GM23338 (cell line): ENCODE measurements around the gene PRKAG1. TPM values are rescaled to one million over a fixed set of nuclear protein-coding genes. Genes with fewer than 3 reads are reported as not detected.

Experiments
- ATAC-seq: fragments of 200-7000 bp; cut with Tn5 transposase; 3 replicates; pipeline ENCODE4 v1.9.1; 2020
- DNase-seq: peaks from one replicate; pipeline ENCODE4 v3.0.0-alpha.2; 2015; ENCODE audit warnings: low spot score
- H2AFZ ChIP-seq: fragments of 200-600 bp; sonication (generic); 2 replicates; pipeline ENCODE4 v1.8.0; 2016; ENCODE audit warnings: antibody characterized with exemption, mild to moderate bottlenecking, moderate library complexity
- H3F3A ChIP-seq: fragments of 200-600 bp; sonication (generic); replicated peaks from 2 replicates; pipeline ENCODE4 v1.8.0; 2017; ENCODE audit warnings: antibody characterized with exemption, mixed run types, low read depth
- H3K27ac ChIP-seq: fragments of 200-600 bp; sonication (generic); 2 replicates; pipeline ENCODE4 v1.6.1; 2016; ENCODE audit warnings: low read depth
- H3K27me3 ChIP-seq: fragments of 200-600 bp; sonication (generic); 2 replicates; pipeline ENCODE4 v1.8.0; 2016; ENCODE audit warnings: mild to moderate bottlenecking, mixed run types, moderate library complexity; ENCODE audit not compliant: insufficient read depth
- H3K36me3 ChIP-seq: fragments of 200-600 bp; sonication (generic); 2 replicates; pipeline ENCODE4 v1.8.0; 2016; ENCODE audit warnings: mild to moderate bottlenecking; ENCODE audit not compliant: insufficient read depth
- H3K4me1 ChIP-seq: fragments of 200-600 bp; sonication (generic); 2 replicates; pipeline ENCODE4 v1.8.0; 2016; ENCODE audit warnings: mild to moderate bottlenecking, moderate library complexity; ENCODE audit not compliant: insufficient read depth
- H3K4me2 ChIP-seq: fragments of 200-600 bp; sonication (generic); 2 replicates; pipeline ENCODE4 v1.7.1; 2017; ENCODE audit warnings: mixed run types
- H3K4me3 ChIP-seq: fragments of 200-600 bp; sonication (generic); 2 replicates; pipeline ENCODE4 v1.6.1; 2016; ENCODE audit warnings: mixed run types
- H3K79me2 ChIP-seq: fragments of 200-600 bp; sonication (generic); replicated peaks from 2 replicates; pipeline ENCODE4 v1.8.0; 2017; ENCODE audit warnings: mild to moderate bottlenecking; ENCODE audit not compliant: insufficient read depth
- H3K9me2 ChIP-seq: fragments of 200-600 bp; sonication (generic); 2 replicates; pipeline ENCODE4 v1.8.0; 2017; ENCODE audit not compliant: insufficient read depth
- H4K20me1 ChIP-seq: fragments of 200-600 bp; sonication (generic); replicated peaks from 2 replicates; pipeline ENCODE4 v1.8.0; 2017; ENCODE audit warnings: mild to moderate bottlenecking; ENCODE audit not compliant: insufficient read depth
- H3K27ac Mint-ChIP-seq: 2 replicates; pipeline ENCODE4 v1.8.0; 2020; ENCODE audit warnings: inconsistent platforms, mild to moderate bottlenecking, moderate library complexity, mixed read lengths
- H3K27me3 Mint-ChIP-seq: 3 replicates; pipeline ENCODE4 v1.8.0; 2022; ENCODE audit warnings: low read depth, mild to moderate bottlenecking, moderate library complexity, mixed read lengths, inconsistent platforms; ENCODE audit not compliant: insufficient read depth, poor library complexity
- H3K36me3 Mint-ChIP-seq: 3 replicates; pipeline ENCODE4 v1.8.0; 2021; ENCODE audit warnings: low read depth, mild to moderate bottlenecking, inconsistent platforms, moderate library complexity, mixed read lengths
- H3K4me1 Mint-ChIP-seq: 3 replicates; pipeline ENCODE4 v1.8.0; 2020; ENCODE audit warnings: mild to moderate bottlenecking, inconsistent platforms, mixed read lengths
- H3K4me3 Mint-ChIP-seq: 3 replicates; pipeline ENCODE4 v1.8.0; 2021; ENCODE audit warnings: moderate library complexity, mild to moderate bottlenecking, inconsistent platforms, mixed read lengths
- H3K9me3 Mint-ChIP-seq: 3 replicates; pipeline ENCODE4 v1.8.0; 2020; ENCODE audit warnings: moderate library complexity, mild to moderate bottlenecking, inconsistent platforms, mixed read lengths
- CREB1 ChIP-seq: fragments of 250-450 bp; sonication (Bioruptor Pico); IDR thresholded peaks from 2 replicates; pipeline ENCODE4 v1.5.0; 2020; ENCODE audit warnings: low read depth, mild to moderate bottlenecking, moderate library complexity
- CTCF ChIP-seq, 2 experiments: fragments of 200-600 bp in 1 of 2; sonication (generic) in 1 of 2; conservative IDR thresholded peaks; 2 replicates each; pipeline versions ENCODE4 v1.5.1 to v1.6.1; 2016 to 2017; ENCODE audit warnings: antibody characterized with exemption in 2 of 2, low read depth in 2 of 2, mild to moderate bottlenecking in 2 of 2, moderate library complexity in 1 of 2
- EZH2 ChIP-seq: fragments of 200-600 bp; sonication (generic); IDR thresholded peaks from one replicate; pipeline ENCODE4 v1.8.0; 2017; ENCODE audit warnings: antibody characterized with exemption, mild to moderate bottlenecking, low read depth; ENCODE audit not compliant: unreplicated experiment
- JUNB ChIP-seq: IDR thresholded peaks from one replicate; pipeline ENCODE4 v1.6.1; 2016; ENCODE audit warnings: antibody characterized with exemption; ENCODE audit not compliant: unreplicated experiment
- NANOG ChIP-seq: IDR thresholded peaks from 2 replicates; pipeline ENCODE4 v1.6.1; 2016; ENCODE audit warnings: antibody characterized with exemption, borderline replicate concordance
- POLR2AphosphoS5 ChIP-seq: IDR thresholded peaks from 2 replicates; pipeline ENCODE4 v1.6.1; 2016; ENCODE audit warnings: antibody characterized with exemption, low read depth
- STAT1 ChIP-seq: IDR thresholded peaks from one replicate; pipeline ENCODE4 v1.6.1; 2016; ENCODE audit warnings: antibody characterized with exemption; ENCODE audit not compliant: unreplicated experiment
- ZNF114 ChIP-seq: fragments of 250-450 bp; sonication (Bioruptor Pico); IDR thresholded peaks from 2 replicates; pipeline ENCODE4 v1.5.0; 2020; ENCODE audit warnings: mild to moderate bottlenecking, moderate library complexity
- ZNF462 ChIP-seq: fragments of 250-450 bp; sonication (Bioruptor Pico); IDR thresholded peaks from 2 replicates; pipeline ENCODE4 v1.5.0; 2020; ENCODE audit warnings: mild to moderate bottlenecking, moderate library complexity
- polyA plus RNA-seq: library from polyadenylated mRNA; unstranded; fragments of >200 nt; fragmentation: Nextera tagmentation; extraction: Ambion mirVana; gene quantifications from 2 replicates; pipeline ENCODE4 v1.2.1, GENCODE V29; 2016
- total RNA-seq: library from RNA; depleted of rRNA; stranded (reverse); fragments of >200 nt; shearing (Covaris generic); gene quantifications from 2 replicates; pipeline ENCODE4 v1.2.3, GENCODE V29; 2014
- TF ChIP-seq, protein P1 (sequence below): IDR thresholded peaks from 2 replicates; pipeline ENCODE4 v1.6.1; 2016; ENCODE audit warnings: antibody characterized with exemption

The PRKAG1 gene
- total and polyA plus RNA-seq, 2 experiments from 2014 or later: 19.9 to 35.4 TPM

- Histone ChIP-seq H4K20me1 (peaks cover 33% of the 10 kb centered on the region), H3K4me1 (no peaks in the 10 kb centered on the region), H2AFZ (no peak overlapping the region), H3K36me3 (peaks cover 48% of the 10 kb centered on the region), H3K4me2 (no peak overlapping the region), H3F3A (no peaks in the 10 kb centered on the region), H3K4me3 (no peak overlapping the region), H3K9me2 (no peaks in the 10 kb centered on the region), H3K79me2 (no peaks in the 10 kb centered on the region), H3K27me3 (no peaks in the 10 kb centered on the region), H3K27ac (no peak overlapping the region)
- H3K4me3 Mint-ChIP-seq: no peak overlapping the region
- H3K36me3 Mint-ChIP-seq: peaks cover 94% of the 10 kb centered on the region
- TF ChIP-seq EZH2: no peak
- TF ChIP-seq CTCF (conservative IDR thresholded peaks at IDR 0.05; ENCODE audit: low read depth in 2 of 2): peak; percentile 77 to 93
- TF ChIP-seq POLR2AphosphoS5: no peak
- peak; percentile 91 for ATAC-seq
- H3K4me1 Mint-ChIP-seq: no peaks in the 10 kb centered on the region; the same call in 2 of the 3 replicates
- H3K27ac Mint-ChIP-seq: no peak overlapping the region
- no peaks in the 10 kb centered on the region; the same call in 2 of the 3 replicates for H3K9me3 Mint-ChIP-seq
- DNase-seq: peak; percentile 82
- peaks cover 14% of the 10 kb centered on the region for H3K27me3 Mint-ChIP-seq
Measured at GRCh38 chr12:49043856-49044258, 25.3 kb upstream of the PRKAG1 start.

GRCh38 chr12:49043241-49043640 lies 24.7 kb upstream of the PRKAG1 start:
- Mint-ChIP-seq H3K4me1 (no peaks in the 10 kb centered on the region; the same call in 2 of the 3 replicates), H3K27me3 (peaks cover 14% of the 10 kb centered on the region), H3K9me3 (no peaks in the 10 kb centered on the region; the same call in 2 of the 3 replicates), H3K27ac (no peak overlapping the region), H3K36me3 (peaks cover 94% of the 10 kb centered on the region), H3K4me3 (no peak overlapping the region)
- Histone ChIP-seq H3K4me2 (no peak overlapping the region), H3K9me2 (no peaks in the 10 kb centered on the region), H4K20me1 (peaks cover 28% of the 10 kb centered on the region), H3K4me3 (no peak overlapping the region), H3K4me1 (no peaks in the 10 kb centered on the region), H3K27ac (no peak overlapping the region), H2AFZ (no peak overlapping the region), H3K27me3 (no peaks in the 10 kb centered on the region), H3F3A (no peaks in the 10 kb centered on the region), H3K79me2 (no peaks in the 10 kb centered on the region), H3K36me3 (peaks cover 42% of the 10 kb centered on the region)
- no peak for DNase-seq
- no peak for ATAC-seq
- TF ChIP-seq CTCF (conservative IDR thresholded peaks at IDR 0.05; ENCODE audit: low read depth in 2 of 2) (no peak), EZH2 (no peak), CREB1 (CRISPR knock-in tag) (no peak), ZNF462 (CRISPR knock-in tag) (no peak), NANOG (no peak), STAT1 (no peak), JUNB (no peak), ZNF114 (CRISPR knock-in tag) (no peak)
- TF ChIP-seq, protein P1, sequence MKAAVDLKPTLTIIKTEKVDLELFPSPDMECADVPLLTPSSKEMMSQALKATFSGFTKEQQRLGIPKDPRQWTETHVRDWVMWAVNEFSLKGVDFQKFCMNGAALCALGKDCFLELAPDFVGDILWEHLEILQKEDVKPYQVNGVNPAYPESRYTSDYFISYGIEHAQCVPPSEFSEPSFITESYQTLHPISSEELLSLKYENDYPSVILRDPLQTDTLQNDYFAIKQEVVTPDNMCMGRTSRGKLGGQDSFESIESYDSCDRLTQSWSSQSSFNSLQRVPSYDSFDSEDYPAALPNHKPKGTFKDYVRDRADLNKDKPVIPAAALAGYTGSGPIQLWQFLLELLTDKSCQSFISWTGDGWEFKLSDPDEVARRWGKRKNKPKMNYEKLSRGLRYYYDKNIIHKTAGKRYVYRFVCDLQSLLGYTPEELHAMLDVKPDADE: no peak
